Body of pancreas (tissue), 4 donors: Measurements from ENCODE around the gene METRNL.

Source experiments
- POLR2A ChIP-seq, 3 donors: fragments of 450-650 bp; IDR thresholded peaks; one replicate each; pipeline ENCODE4 v1.6.1; 2016; ENCODE audit warnings: antibody characterized with exemption in 3 of 3, mild to moderate bottlenecking in 2 of 3
- TF ChIP-seq, protein P1 (sequence below), 7 experiments: fragments of 450-650 bp in 4 of 7; fragments of 200-600 bp in 3 of 7; sonication (generic) in 3 of 7; IDR thresholded peaks; one replicate each; pipeline ENCODE4 v1.5.1; 2016 to 2019; ENCODE audit warnings: antibody characterized with exemption in 7 of 7

DNA sequence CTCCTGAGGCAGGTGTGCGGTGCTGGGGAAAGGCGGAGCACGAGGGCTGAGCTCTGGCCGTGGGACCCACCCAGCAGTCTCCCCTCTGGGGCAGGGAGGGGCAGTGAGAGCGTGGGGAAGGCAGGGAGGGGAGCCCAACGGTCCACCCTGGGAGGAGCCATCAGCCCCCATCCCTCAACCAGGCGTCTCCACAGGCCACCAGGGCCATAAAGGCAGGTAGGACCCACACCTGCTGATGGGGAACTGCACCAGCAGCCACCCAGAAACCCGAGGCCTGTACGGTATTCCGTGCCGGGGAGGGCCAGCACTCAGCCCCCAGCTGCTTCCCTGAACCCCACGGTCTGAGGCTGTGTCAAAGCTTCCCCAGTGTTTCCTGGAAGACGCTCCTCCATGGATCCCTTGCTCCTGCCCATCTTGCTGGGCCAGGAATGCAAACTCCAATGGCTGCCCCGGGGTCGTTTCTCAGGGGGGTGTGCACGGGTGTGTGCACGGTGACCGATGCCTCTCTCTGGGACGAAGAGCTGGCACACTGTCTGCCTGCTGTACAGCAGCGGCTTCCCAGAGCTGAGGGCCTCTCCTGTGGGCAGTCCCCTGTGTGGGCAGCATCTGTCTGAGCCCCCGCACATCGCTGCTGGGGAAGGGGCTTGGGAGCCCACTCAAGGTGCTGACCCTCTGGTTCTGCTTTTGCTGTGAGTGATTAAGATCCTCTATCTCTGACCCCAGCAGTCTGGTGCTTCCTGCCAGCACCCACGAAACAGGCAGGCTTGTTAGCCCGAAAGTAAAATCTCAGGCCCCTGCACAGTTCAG, 17.2 kb upstream of the METRNL start:
- TF ChIP-seq POLR2A (IDR thresholded peaks at IDR 0.05): no peak
- TF ChIP-seq, protein P1, sequence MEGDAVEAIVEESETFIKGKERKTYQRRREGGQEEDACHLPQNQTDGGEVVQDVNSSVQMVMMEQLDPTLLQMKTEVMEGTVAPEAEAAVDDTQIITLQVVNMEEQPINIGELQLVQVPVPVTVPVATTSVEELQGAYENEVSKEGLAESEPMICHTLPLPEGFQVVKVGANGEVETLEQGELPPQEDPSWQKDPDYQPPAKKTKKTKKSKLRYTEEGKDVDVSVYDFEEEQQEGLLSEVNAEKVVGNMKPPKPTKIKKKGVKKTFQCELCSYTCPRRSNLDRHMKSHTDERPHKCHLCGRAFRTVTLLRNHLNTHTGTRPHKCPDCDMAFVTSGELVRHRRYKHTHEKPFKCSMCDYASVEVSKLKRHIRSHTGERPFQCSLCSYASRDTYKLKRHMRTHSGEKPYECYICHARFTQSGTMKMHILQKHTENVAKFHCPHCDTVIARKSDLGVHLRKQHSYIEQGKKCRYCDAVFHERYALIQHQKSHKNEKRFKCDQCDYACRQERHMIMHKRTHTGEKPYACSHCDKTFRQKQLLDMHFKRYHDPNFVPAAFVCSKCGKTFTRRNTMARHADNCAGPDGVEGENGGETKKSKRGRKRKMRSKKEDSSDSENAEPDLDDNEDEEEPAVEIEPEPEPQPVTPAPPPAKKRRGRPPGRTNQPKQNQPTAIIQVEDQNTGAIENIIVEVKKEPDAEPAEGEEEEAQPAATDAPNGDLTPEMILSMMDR (IDR thresholded peaks at IDR 0.05): no peak
